Fibroblast of mammary gland (primary cell): ENCODE results near the gene FXYD1.

Experiments used
- DNase-seq: peaks from one replicate; pipeline ENCODE4 v3.0.0-alpha.2; 2010; ENCODE audit warnings: low read depth
- H3K4me3 ChIP-seq: 2 replicates; pipeline ENCODE4 v1.5.1; 2011; ENCODE audit warnings: low read depth, mild to moderate bottlenecking, low read length, moderate library complexity; ENCODE audit not compliant: control insufficient read depth
- CTCF ChIP-seq: conservative IDR thresholded peaks from 2 replicates; pipeline ENCODE4 v1.5.1; 2011; ENCODE audit warnings: low read depth, low read length, inconsistent platforms; ENCODE audit not compliant: control insufficient read depth, insufficient read depth

FXYD1 gene

GRCh38 chr19:35138305-35138892, at the start of gene FXYD1:
TSS of gene FXYD1 (plus strand) at chr19:35138824. CDS start at chr19:35140080, 1,256 bp downstream.
- TF ChIP-seq CTCF: no peak
- no peak for DNase-seq
- H3K4me3 ChIP-seq: no peak within 1 kb of the TSS

- no peak for TF ChIP-seq CTCF
- no peak for DNase-seq
- H3K4me3 ChIP-seq: no peak overlapping the region
These were observed 49.1 kb upstream of the FXYD1 start for GRCh38 chr19:35089554-35089953.

- DNase-seq: no peak
- no peak overlapping the region for H3K4me3 ChIP-seq
- TF ChIP-seq CTCF: no peak
These were observed 48.5 kb upstream of the FXYD1 start for GRCh38 chr19:35090160-35090505.

- H3K4me3 ChIP-seq: no peak overlapping the region
- peak; percentile 61 for TF ChIP-seq CTCF
- DNase-seq: peak; percentile 60
These were observed 48.0 kb upstream of the FXYD1 start for GRCh38 chr19:35090506-35091214.

- no peak for DNase-seq
- TF ChIP-seq CTCF: no peak
- no peak overlapping the region for H3K4me3 ChIP-seq
These were observed 45.2 kb upstream of the FXYD1 start for GRCh38 chr19:35093430-35093829.

GRCh38 chr19:35093941-35094647, 44.5 kb upstream of the FXYD1 start:
- H3K4me3 ChIP-seq: no peak overlapping the region
- no peak for DNase-seq
- no peak for TF ChIP-seq CTCF

- H3K4me3 ChIP-seq: no peak overlapping the region
- TF ChIP-seq CTCF: no peak
- no peak for DNase-seq
These were observed 44.0 kb upstream of the FXYD1 start for GRCh38 chr19:35094656-35095055.
